GM19099 (cell line): ENCODE data around the gene KIF5B.

Experiments used
- POLR2A ChIP-seq: IDR thresholded peaks from 3 replicates; pipeline ENCODE4 v1.6.1; 2011; ENCODE audit warnings: low read depth; ENCODE audit not compliant: insufficient read length; ENCODE audit errors: extremely low read depth

KIF5B gene

GRCh38 chr10:32070645-32071044 lies 14.4 kb upstream of the KIF5B start:
- TF ChIP-seq POLR2A: no peak

- no peak for TF ChIP-seq POLR2A
These were observed 12.3 kb upstream of the KIF5B start for GRCh38 chr10:32068569-32068968.

GRCh38 chr10:32065856-32066255 lies 9.6 kb upstream of the KIF5B start:
- no peak for TF ChIP-seq POLR2A

- no peak for TF ChIP-seq POLR2A
These were observed 5.2 kb upstream of the KIF5B start for GRCh38 chr10:32061440-32061839.

- no peak for TF ChIP-seq POLR2A
These were observed 4.1 kb upstream of the KIF5B start for GRCh38 chr10:32060347-32060746.

- TF ChIP-seq POLR2A: no peak
These were observed 3.2 kb upstream of the KIF5B start for GRCh38 chr10:32059472-32059871.

- no peak for TF ChIP-seq POLR2A
These were observed 779 bp upstream of the KIF5B start for GRCh38 chr10:32057036-32057372.

- TF ChIP-seq POLR2A: no peak
These were observed 618 bp downstream of the KIF5B start for GRCh38 chr10:32055478-32056135.

GRCh38 chr10:32054094-32054493 lies 2.1 kb downstream of the KIF5B start:
- TF ChIP-seq POLR2A: no peak

- no peak for TF ChIP-seq POLR2A
These were observed 4.3 kb downstream of the KIF5B start for GRCh38 chr10:32051926-32052325.

GRCh38 chr10:32050177-32050576 lies 6.0 kb downstream of the KIF5B start:
- TF ChIP-seq POLR2A: no peak

- no peak for TF ChIP-seq POLR2A
These were observed 7.1 kb downstream of the KIF5B start for GRCh38 chr10:32049113-32049512.

GRCh38 chr10:32048282-32048681 lies 7.9 kb downstream of the KIF5B start:
- TF ChIP-seq POLR2A: no peak

GRCh38 chr10:32047881-32048280 lies 8.3 kb downstream of the KIF5B start:
- TF ChIP-seq POLR2A: no peak

- no peak for TF ChIP-seq POLR2A
These were observed 10.1 kb downstream of the KIF5B start for GRCh38 chr10:32046151-32046550.

GRCh38 chr10:32041290-32042028 lies 14.8 kb downstream of the KIF5B start:
- no peak for TF ChIP-seq POLR2A
